HG03565 (cell line): ENCODE data around the gene IL17RC.

ENCODE experiments used
- ATAC-seq: cut with Tn5 transposase; IDR thresholded peaks from one replicate; pipeline ENCODE4 v1.9.1; 2021; ENCODE audit warnings: mild to moderate bottlenecking, moderate library complexity; ENCODE audit not compliant: unreplicated experiment

Gene IL17RC

DNA sequence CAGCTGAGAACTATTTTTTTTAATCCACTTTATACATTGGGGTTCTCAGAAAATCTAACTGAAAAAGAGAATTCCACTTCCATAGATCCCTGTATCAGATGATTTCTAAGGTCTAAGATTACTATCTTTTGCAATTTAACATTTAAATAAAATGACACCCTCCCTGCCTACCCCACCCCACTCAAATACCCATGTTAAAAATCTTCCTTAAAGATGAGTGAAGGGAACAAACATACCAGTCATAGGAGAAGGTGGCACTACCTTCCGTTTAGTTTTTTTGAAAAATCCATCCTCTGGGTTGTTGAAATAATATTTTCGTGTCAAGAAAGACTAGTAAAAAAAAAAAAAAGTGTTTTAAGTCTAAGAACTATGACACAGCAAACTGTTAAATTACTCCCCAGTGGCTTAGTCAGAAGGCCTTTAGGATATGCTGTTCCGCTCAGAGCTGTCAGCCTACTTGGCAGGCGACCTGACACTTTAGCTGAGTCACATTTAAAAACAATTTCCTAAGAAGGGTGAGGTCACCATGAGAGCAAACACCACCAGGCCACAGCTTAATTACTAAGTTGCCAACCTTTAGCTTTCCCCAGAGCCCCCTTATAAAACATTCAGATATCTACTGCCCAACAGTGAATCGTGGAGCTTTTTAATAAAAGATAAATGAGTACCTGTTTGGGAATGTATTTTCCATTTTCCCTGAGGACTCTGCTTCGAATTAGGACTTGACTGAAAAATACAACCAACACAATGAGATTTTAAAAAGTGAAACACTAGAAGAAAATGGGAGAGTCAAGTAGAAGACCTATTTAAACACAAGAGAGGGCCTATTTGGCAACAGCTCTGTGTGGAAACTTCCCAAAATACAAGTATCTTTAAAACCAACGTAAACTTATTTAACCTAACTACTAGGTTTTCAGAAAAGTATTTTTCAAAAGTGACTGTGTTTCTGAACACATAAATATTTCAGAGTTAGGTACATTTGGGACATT lies 60.1 kb downstream of the IL17RC start:
- no peak for ATAC-seq

DNA sequence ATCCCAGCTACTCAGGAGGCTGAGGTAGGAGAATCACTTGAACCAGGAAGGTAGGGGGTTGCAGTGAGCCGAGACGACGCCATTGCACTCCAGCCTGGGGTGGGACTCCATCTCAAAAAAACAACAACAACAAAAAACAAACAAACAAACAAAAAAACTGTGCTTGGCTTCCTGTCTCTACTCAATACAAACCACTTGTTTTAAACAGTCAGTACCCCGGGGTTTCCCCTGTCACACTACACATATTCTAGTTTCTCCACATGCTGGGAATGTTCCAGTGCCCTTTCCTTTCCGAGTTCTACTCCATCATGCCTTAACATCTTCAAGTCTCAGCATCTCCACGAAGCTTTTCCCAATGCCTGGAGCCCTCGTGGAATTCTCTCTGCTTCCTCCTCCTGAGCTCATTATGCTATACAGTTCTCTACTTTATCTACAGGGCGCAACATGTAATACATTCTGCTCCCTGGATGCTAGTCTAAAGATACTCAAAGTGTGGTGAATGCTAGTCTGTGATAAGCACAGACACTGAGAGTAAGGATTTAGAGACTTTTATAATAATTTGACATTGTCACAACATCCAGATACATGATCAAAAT lies 61.9 kb downstream of the IL17RC start:
- ATAC-seq, result no peak

DNA sequence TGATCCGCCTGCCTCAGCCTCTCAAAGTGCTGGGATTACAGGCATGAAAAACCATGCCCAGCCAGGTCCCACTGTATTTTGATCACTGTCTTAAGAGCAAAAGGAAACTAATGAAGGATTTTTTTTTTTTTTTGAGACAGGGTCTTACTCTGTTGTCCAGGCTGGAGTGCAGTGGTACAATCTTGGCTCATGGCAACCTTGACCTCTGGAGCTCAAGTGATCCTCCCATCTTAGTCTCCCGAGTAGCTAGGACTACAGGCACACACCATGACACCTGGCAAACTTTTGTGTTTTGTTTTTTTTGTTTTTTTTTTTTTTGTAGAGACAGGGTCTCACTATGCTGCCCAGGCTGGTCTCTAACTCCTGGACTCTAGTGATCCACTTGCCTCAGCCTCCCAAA lies 63.4 kb downstream of the IL17RC start:
- no peak for ATAC-seq
